ENCODE measurements around the gene MDGA2.

The MDGA2 gene

GRCh38 chr14:47148686-47149085 is 526.7 kb downstream of the MDGA2 start:
- Mint-ChIP-seq H3K27me3 (no peaks in the 10 kb centered on the region), H3K4me1 (no peaks in the 10 kb centered on the region), H3K4me3 (no peak overlapping the region), H3K9me3 (no peaks in the 10 kb centered on the region), H3K27ac (no peak overlapping the region), H3K36me3 (no peaks in the 10 kb centered on the region)

- Mint-ChIP-seq H3K27ac (no peak overlapping the region), H3K9me3 (no peaks in the 10 kb centered on the region), H3K36me3 (no peaks in the 10 kb centered on the region), H3K4me3 (no peak overlapping the region), H3K27me3 (no peaks in the 10 kb centered on the region), H3K4me1 (no peaks in the 10 kb centered on the region)
These were observed 554.8 kb downstream of the MDGA2 start for GRCh38 chr14:47120645-47121044.

- H3K4me1 Mint-ChIP-seq, result no peaks in the 10 kb centered on the region
- H3K36me3 Mint-ChIP-seq, result no peaks in the 10 kb centered on the region
- H3K4me3 Mint-ChIP-seq, result no peak overlapping the region
- no peaks in the 10 kb centered on the region for H3K27me3 Mint-ChIP-seq
- no peaks in the 10 kb centered on the region for H3K9me3 Mint-ChIP-seq
- H3K27ac Mint-ChIP-seq, result no peak overlapping the region
These were observed 571.6 kb downstream of the MDGA2 start for GRCh38 chr14:47103771-47104170.

GRCh38 chr14:47102472-47102871 is 572.9 kb downstream of the MDGA2 start:
- H3K36me3 Mint-ChIP-seq, result no peaks in the 10 kb centered on the region
- H3K27ac Mint-ChIP-seq, result no peak overlapping the region
- H3K4me1 Mint-ChIP-seq, result no peaks in the 10 kb centered on the region

GRCh38 chr14:47085678-47086077 is 589.7 kb downstream of the MDGA2 start:
- no peaks in the 10 kb centered on the region for H3K4me1 Mint-ChIP-seq
- H3K4me3 Mint-ChIP-seq, result no peak overlapping the region
- H3K27ac Mint-ChIP-seq, result no peak overlapping the region
- H3K9me3 Mint-ChIP-seq, result no peaks in the 10 kb centered on the region
- no peaks in the 10 kb centered on the region for H3K36me3 Mint-ChIP-seq
- no peaks in the 10 kb centered on the region for H3K27me3 Mint-ChIP-seq

More at GRCh38 chr14:47102472-47102871, 572.9 kb downstream of the MDGA2 start:
- Mint-ChIP-seq H3K27me3 (no peaks in the 10 kb centered on the region), H3K4me3 (no peak overlapping the region), H3K9me3 (no peaks in the 10 kb centered on the region)

GRCh38 chr14:47065326-47065725 is 610.1 kb downstream of the MDGA2 start:
- Mint-ChIP-seq H3K9me3 (no peaks in the 10 kb centered on the region), H3K27ac (no peak overlapping the region), H3K27me3 (no peaks in the 10 kb centered on the region), H3K4me3 (no peak overlapping the region), H3K4me1 (no peaks in the 10 kb centered on the region), H3K36me3 (no peaks in the 10 kb centered on the region)

- no peak overlapping the region for H3K27ac Mint-ChIP-seq
- peaks cover 7% of the 10 kb centered on the region for H3K9me3 Mint-ChIP-seq
- no peak overlapping the region for H3K4me3 Mint-ChIP-seq
- H3K36me3 Mint-ChIP-seq, result no peaks in the 10 kb centered on the region
- H3K4me1 Mint-ChIP-seq, result no peaks in the 10 kb centered on the region
- no peaks in the 10 kb centered on the region for H3K27me3 Mint-ChIP-seq
These were observed 615.4 kb downstream of the MDGA2 start for GRCh38 chr14:47060050-47060449.

GRCh38 chr14:47057364-47057763 is 618.0 kb downstream of the MDGA2 start:
- Mint-ChIP-seq H3K4me3 (no peak overlapping the region), H3K4me1 (no peaks in the 10 kb centered on the region), H3K9me3 (peaks cover 12% of the 10 kb centered on the region), H3K36me3 (no peaks in the 10 kb centered on the region), H3K27ac (no peak overlapping the region), H3K27me3 (no peaks in the 10 kb centered on the region)

GRCh38 chr14:47044841-47045240 is 630.6 kb downstream of the MDGA2 start:
- peaks cover 5% of the 10 kb centered on the region for H3K9me3 Mint-ChIP-seq
- no peaks in the 10 kb centered on the region for H3K4me1 Mint-ChIP-seq
- H3K36me3 Mint-ChIP-seq, result no peaks in the 10 kb centered on the region
- H3K4me3 Mint-ChIP-seq, result no peak overlapping the region
- no peak overlapping the region for H3K27ac Mint-ChIP-seq
- H3K27me3 Mint-ChIP-seq, result no peaks in the 10 kb centered on the region

GRCh38 chr14:47040550-47040949 is 634.9 kb downstream of the MDGA2 start:
- H3K27me3 Mint-ChIP-seq, result no peaks in the 10 kb centered on the region
- peaks cover 8% of the 10 kb centered on the region for H3K9me3 Mint-ChIP-seq
- H3K36me3 Mint-ChIP-seq, result no peaks in the 10 kb centered on the region
- H3K27ac Mint-ChIP-seq, result no peak overlapping the region
- H3K4me1 Mint-ChIP-seq, result no peaks in the 10 kb centered on the region
- no peak overlapping the region for H3K4me3 Mint-ChIP-seq

GRCh38 chr14:47039336-47039735 is 636.1 kb downstream of the MDGA2 start:
- Mint-ChIP-seq H3K4me3 (no peak overlapping the region), H3K36me3 (no peaks in the 10 kb centered on the region), H3K4me1 (no peaks in the 10 kb centered on the region)

GRCh38 chr14:47022721-47023120 is 652.7 kb downstream of the MDGA2 start:
- Mint-ChIP-seq H3K4me3 (no peak overlapping the region), H3K9me3 (peaks cover 7% of the 10 kb centered on the region), H3K4me1 (no peaks in the 10 kb centered on the region)

More at GRCh38 chr14:47039336-47039735, 636.1 kb downstream of the MDGA2 start:
- Mint-ChIP-seq H3K27ac (no peak overlapping the region), H3K27me3 (no peaks in the 10 kb centered on the region), H3K9me3 (peaks cover 3% of the 10 kb centered on the region)

GRCh38 chr14:47020500-47020899 is 654.9 kb downstream of the MDGA2 start:
- Mint-ChIP-seq H3K27ac (peak overlapping the region; percentile 25), H3K4me3 (no peak overlapping the region), H3K27me3 (no peaks in the 10 kb centered on the region), H3K36me3 (no peaks in the 10 kb centered on the region), H3K9me3 (peaks cover 7% of the 10 kb centered on the region), H3K4me1 (no peaks in the 10 kb centered on the region)

More at GRCh38 chr14:47022721-47023120, 652.7 kb downstream of the MDGA2 start:
- Mint-ChIP-seq H3K27ac (no peak overlapping the region), H3K36me3 (no peaks in the 10 kb centered on the region), H3K27me3 (no peaks in the 10 kb centered on the region)

- Mint-ChIP-seq H3K27ac (no peak overlapping the region), H3K9me3 (no peaks in the 10 kb centered on the region), H3K36me3 (no peaks in the 10 kb centered on the region)
These were observed 662.7 kb downstream of the MDGA2 start for GRCh38 chr14:47012533-47013280.

GRCh38 chr14:47009615-47010014 is 665.8 kb downstream of the MDGA2 start:
- no peaks in the 10 kb centered on the region for H3K4me1 Mint-ChIP-seq
- no peaks in the 10 kb centered on the region for H3K36me3 Mint-ChIP-seq
- H3K4me3 Mint-ChIP-seq, result no peak overlapping the region
- no peaks in the 10 kb centered on the region for H3K27me3 Mint-ChIP-seq
- H3K9me3 Mint-ChIP-seq, result no peaks in the 10 kb centered on the region
- H3K27ac Mint-ChIP-seq, result no peak overlapping the region

More at GRCh38 chr14:47012533-47013280, 662.7 kb downstream of the MDGA2 start:
- Mint-ChIP-seq H3K27me3 (no peaks in the 10 kb centered on the region), H3K4me3 (no peak overlapping the region), H3K4me1 (no peaks in the 10 kb centered on the region)

- Mint-ChIP-seq H3K4me3 (no peak overlapping the region), H3K9me3 (no peaks in the 10 kb centered on the region), H3K27ac (no peak overlapping the region), H3K27me3 (no peaks in the 10 kb centered on the region), H3K36me3 (no peaks in the 10 kb centered on the region), H3K4me1 (no peaks in the 10 kb centered on the region)
These were observed 666.7 kb downstream of the MDGA2 start for GRCh38 chr14:47008732-47009131.

- Mint-ChIP-seq H3K4me1 (no peaks in the 10 kb centered on the region), H3K9me3 (peaks cover 8% of the 10 kb centered on the region), H3K27me3 (no peaks in the 10 kb centered on the region), H3K27ac (no peak overlapping the region), H3K4me3 (no peak overlapping the region), H3K36me3 (no peaks in the 10 kb centered on the region)
These were observed 675.7 kb downstream of the MDGA2 start for GRCh38 chr14:46999661-47000060.

Measured in activated naive CD4-positive, alpha-beta T cell treated with anti-CD3 and anti-CD28 coated beads, Interleukin-2, amount 50 U/mL, for 24 hours (primary cell).